Measurements from ENCODE around the gene RPTOR. TPM values are rescaled to one million over a fixed set of nuclear protein-coding genes. Genes with fewer than 3 reads are reported as not detected.

Gene RPTOR
- polyA plus RNA-seq, 3 donors from 2014 or later = 1.8 to 10.2 (median 3.8) TPM

DNA sequence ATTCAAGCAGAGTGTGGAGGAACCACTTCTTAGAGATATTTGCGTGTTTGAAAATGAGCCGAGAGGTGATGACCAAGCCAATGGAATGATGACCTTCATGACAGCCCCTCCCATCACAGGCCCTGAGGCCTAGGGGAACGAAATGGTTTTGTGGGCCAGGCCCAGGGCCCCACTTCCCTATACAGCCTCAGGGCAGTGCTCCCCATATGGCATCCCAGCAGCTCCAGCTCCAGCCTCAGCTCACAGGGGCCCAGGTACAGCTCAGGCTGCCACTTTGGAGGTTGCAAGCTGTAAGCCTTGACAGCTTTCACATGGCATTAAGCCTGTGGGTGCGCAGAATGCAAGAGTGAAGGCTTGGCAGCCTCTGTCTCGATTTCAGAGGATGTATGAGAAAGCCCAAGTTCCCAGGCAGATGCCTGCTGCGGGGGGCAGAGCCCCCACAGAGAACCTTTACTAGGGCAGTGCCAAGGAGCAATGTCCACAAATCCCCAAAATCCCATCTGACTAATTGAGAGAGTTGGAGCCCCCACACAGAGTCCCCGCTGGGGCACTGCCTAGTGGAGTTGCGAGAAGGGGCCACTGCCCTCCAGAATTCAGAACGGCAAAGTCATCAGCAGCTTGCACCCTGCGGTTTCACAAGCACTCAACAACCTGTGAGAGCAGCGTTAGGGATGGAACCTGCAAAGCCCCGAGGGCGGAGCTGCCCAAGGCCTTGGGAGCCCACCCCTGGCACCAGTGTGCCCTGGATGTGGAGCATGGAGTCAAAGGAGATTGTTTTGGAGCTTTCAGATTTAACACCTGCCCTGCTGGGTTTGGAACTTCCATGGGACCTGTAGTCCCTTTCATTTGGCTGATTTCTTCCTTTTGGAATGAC lies 468.2 kb downstream of the RPTOR start:
- Mint-ChIP-seq H3K36me3 (peaks cover 4 to 9% (median 6%) of the 10 kb centered on the region in 3 donors), H3K27me3 (ENCODE audit: low read depth in 3 of 3) (peaks cover 0 to 2% (median 2%) of the 10 kb centered on the region in 3 donors), H3K4me3 (no peak overlapping the region), H3K27ac (no peak overlapping the region), H3K9me3 (peaks cover 0 to 8% (median 5%) of the 10 kb centered on the region in 6 donors), H3K4me1 (peaks cover 15 to 18% of the 10 kb centered on the region in 2 donors)
- DNase-seq = no peak

DNA sequence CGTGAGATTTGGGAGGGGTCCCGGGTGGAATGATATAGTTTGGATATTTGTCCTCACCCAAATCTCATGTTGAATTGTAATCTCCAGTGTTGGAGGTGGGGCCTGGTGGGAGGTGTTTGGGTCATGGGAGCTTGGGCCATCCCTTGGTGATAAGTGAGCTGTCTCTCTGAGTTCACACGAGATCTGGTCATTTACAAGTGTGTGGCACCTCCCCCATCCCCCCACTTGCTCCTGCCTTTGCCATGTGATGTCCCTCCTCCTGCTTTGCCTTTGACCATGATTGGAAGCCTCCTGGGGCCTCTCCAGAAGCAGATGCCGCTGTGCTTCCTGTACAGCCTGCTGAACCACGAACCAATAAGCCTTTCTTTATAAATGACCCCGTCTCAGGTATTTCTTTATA lies 469.0 kb downstream of the RPTOR start:
- Mint-ChIP-seq H3K27me3 (ENCODE audit: low read depth in 3 of 3) (peaks cover 0 to 2% (median 0%) of the 10 kb centered on the region in 3 donors), H3K4me3 (no peak overlapping the region), H3K4me1 (peaks cover 23 to 27% of the 10 kb centered on the region in 2 donors), H3K27ac (no peak overlapping the region), H3K36me3 (peaks cover 4 to 9% (median 6%) of the 10 kb centered on the region in 3 donors), H3K9me3 (peaks cover 0 to 8% (median 5%) of the 10 kb centered on the region in 6 donors)
- no peak for DNase-seq

DNA sequence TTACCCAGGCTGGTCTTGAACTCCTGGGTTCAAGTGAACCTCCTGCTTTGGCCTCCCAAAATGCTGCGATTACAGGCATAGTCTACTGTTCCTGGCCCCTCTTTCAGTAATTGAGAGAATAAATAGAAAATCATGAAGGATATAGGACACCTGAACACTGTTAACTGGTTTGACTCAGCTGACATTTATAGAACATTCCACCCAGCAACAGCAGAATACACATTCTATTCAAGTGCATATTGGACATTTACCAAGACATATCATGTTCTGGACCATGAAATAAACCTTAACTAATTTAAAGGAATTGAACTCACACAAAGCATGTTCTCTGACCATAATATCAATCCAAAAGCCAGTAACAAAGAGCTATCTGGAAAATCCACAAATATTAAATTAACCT lies 470.5 kb downstream of the RPTOR start:
- H3K9me3 Mint-ChIP-seq = peaks cover 0 to 8% (median 5%) of the 10 kb centered on the region in 6 donors
- no peak overlapping the region for H3K4me3 Mint-ChIP-seq
- peaks cover 0 to 2% (median 2%) of the 10 kb centered on the region in 3 donors for H3K27me3 Mint-ChIP-seq (ENCODE audit: low read depth in 3 of 3)
- peaks cover 4 to 9% (median 6%) of the 10 kb centered on the region in 3 donors for H3K36me3 Mint-ChIP-seq
- DNase-seq = no peak
- H3K4me1 Mint-ChIP-seq = peaks cover 33 to 42% of the 10 kb centered on the region in 2 donors
- H3K27ac Mint-ChIP-seq = peak overlapping the region in 1 of 6 donors; percentile 40

Other genes starting within 250 kb of the RPTOR start
- 10 to 100 TPM in 1 of 3 donors, 1 to 10 TPM in 2; 8.1 to 11.7 (median 8.7) TPM for gene ENDOV, start 129.7 kb upstream of the RPTOR start, polyA plus RNA-seq
- gene NPTX1, start 68.2 kb upstream of the RPTOR start, polyA plus RNA-seq = 1 to 10 TPM in 1 of 3 donors, under 1 TPM in 1, not detected in 1; 0.13 to 1.5 TPM

Measured in immature natural killer cell (primary cell).